Measurements from ENCODE around the gene TMPRSS3. TPM values are rescaled to one million over a fixed set of nuclear protein-coding genes. Genes with fewer than 3 reads are reported as not detected.

The TMPRSS3 gene
- under 1 TPM; 0.27 to 0.34 TPM for total RNA-seq

GRCh38 chr21:42395905-42396651 lies at the start of gene TMPRSS3:
TMPRSS3 (minus strand) TSS chr21:42396052; CDS start chr21:42395417, 635 bp downstream.
- Histone ChIP-seq H3K36me3 (no peaks in the 10 kb centered on the region), H3K27ac (no peak within 1 kb of the TSS), H3K9me3 (no peaks in the 10 kb centered on the region), H3K4me3 (no peak within 1 kb of the TSS), H3K4me1 (replicated peaks) (no peaks in the 10 kb centered on the region), H3K27me3 (replicated peaks; ENCODE audit: insufficient read depth) (no peaks in the 10 kb centered on the region)
- WGBS, result 49% methylated on average over 17 of the region's 17 CpGs
- TF ChIP-seq CTCF (IDR thresholded peaks at IDR 0.05), result no peak
- TF ChIP-seq POLR2A (IDR thresholded peaks at IDR 0.05), result no peak
- TF ChIP-seq POLR2AphosphoS5 (IDR thresholded peaks at IDR 0.05), result peak; percentile 7
- DNase-seq (ENCODE audit: low spot score), result peak; percentile 44
- intact Hi-C loops (cut with DNase I), result no loop called here

- Histone ChIP-seq H3K9me3 (no peaks in the 10 kb centered on the region), H3K4me3 (no peak overlapping the region), H3K27ac (no peak overlapping the region), H3K36me3 (no peaks in the 10 kb centered on the region), H3K27me3 (replicated peaks; ENCODE audit: insufficient read depth) (no peaks in the 10 kb centered on the region), H3K4me1 (replicated peaks) (no peaks in the 10 kb centered on the region)
- intact Hi-C loops (cut with DNase I), result loop anchor here (5.0 kb wide), 1 partner anchor 298 kb away; no protein-coding TSS in a partner anchor
- WGBS, result 84% methylated on average over 7 of the region's 7 CpGs
- TF ChIP-seq POLR2AphosphoS5 (IDR thresholded peaks at IDR 0.05) (no peak), CTCF (IDR thresholded peaks at IDR 0.05) (no peak), POLR2A (IDR thresholded peaks at IDR 0.05) (no peak)
- no peak for DNase-seq (ENCODE audit: low spot score)
Measured at GRCh38 chr21:42445311-42445710, 49.5 kb upstream of the TMPRSS3 start.

GRCh38 chr21:42444745-42445059 lies 48.9 kb upstream of the TMPRSS3 start:
- Histone ChIP-seq H3K4me1 (replicated peaks) (no peaks in the 10 kb centered on the region), H3K27ac (no peak overlapping the region), H3K9me3 (no peaks in the 10 kb centered on the region), H3K27me3 (replicated peaks; ENCODE audit: insufficient read depth) (no peaks in the 10 kb centered on the region), H3K36me3 (no peaks in the 10 kb centered on the region), H3K4me3 (no peak overlapping the region)
- no peak for DNase-seq (ENCODE audit: low spot score)
- WGBS, result 89% methylated on average over 10 of the region's 10 CpGs
- intact Hi-C loops (cut with DNase I), result loop anchor here (5.0 kb wide), 1 partner anchor 297 kb away; no protein-coding TSS in a partner anchor
- TF ChIP-seq POLR2AphosphoS5 (IDR thresholded peaks at IDR 0.05), result no peak
- TF ChIP-seq CTCF (IDR thresholded peaks at IDR 0.05), result no peak
- no peak for TF ChIP-seq POLR2A (IDR thresholded peaks at IDR 0.05)

- WGBS, result 83% methylated on average over 32 of the region's 34 CpGs
- DNase-seq (ENCODE audit: low spot score), result no peak
- Histone ChIP-seq H3K27ac (no peak overlapping the region), H3K4me1 (replicated peaks) (no peaks in the 10 kb centered on the region), H3K4me3 (no peak overlapping the region), H3K27me3 (replicated peaks; ENCODE audit: insufficient read depth) (no peaks in the 10 kb centered on the region), H3K36me3 (no peaks in the 10 kb centered on the region), H3K9me3 (no peaks in the 10 kb centered on the region)
- TF ChIP-seq POLR2A (IDR thresholded peaks at IDR 0.05) (no peak), CTCF (IDR thresholded peaks at IDR 0.05) (no peak), POLR2AphosphoS5 (IDR thresholded peaks at IDR 0.05) (no peak)
- intact Hi-C loops (cut with DNase I), result no loop called here
Measured at GRCh38 chr21:42443876-42444744, 48.3 kb upstream of the TMPRSS3 start.
